Psoas muscle (tissue), 8 donors: ENCODE measurements around the gene GH2. TPM values are rescaled to one million over a fixed set of nuclear protein-coding genes. Genes with fewer than 3 reads are reported as not detected.
"Not testable (repeated sequence)": the region's sequence is repeated elsewhere in the genome, so short reads cannot be mapped to it uniquely, and the experiment has no call there.

Source experiments
- ATAC-seq, 4 donors: fragments of 200-7000 bp; cut with Tn5 transposase; one replicate each; pipeline ENCODE4 v1.9.1; 2020; ENCODE audit warnings: moderate library complexity in 3 of 4, mild to moderate bottlenecking in 2 of 4
- DNase-seq, 2 donors: peaks; one replicate each; pipeline ENCODE4 v3.0.0-alpha.2; 2020
- H3K27ac ChIP-seq: fragments of 200-600 bp; one replicate; pipeline ENCODE4 v1.8.0; 2022
- H3K27me3 ChIP-seq, 3 donors: fragments of 200-600 bp in 1 of 3; one replicate each; pipeline versions ENCODE4 v1.6.1 to v1.8.0; 2013 to 2022; ENCODE audit warnings: low read length in 2 of 3, mild to moderate bottlenecking in 2 of 3, moderate library complexity in 1 of 3; ENCODE audit not compliant: insufficient read depth in 3 of 3
- H3K36me3 ChIP-seq, 2 donors: fragments of 200-600 bp in 1 of 2; one replicate each; pipeline versions ENCODE4 v1.6.1 to v1.8.0; 2013 to 2022; ENCODE audit warnings: low read depth in 1 of 2, mild to moderate bottlenecking in 1 of 2, moderate library complexity in 1 of 2; ENCODE audit not compliant: insufficient read depth in 1 of 2
- H3K4me1 ChIP-seq: fragments of 200-600 bp; one replicate; pipeline ENCODE4 v1.8.0; 2022
- H3K4me3 ChIP-seq: fragments of 200-600 bp; one replicate; pipeline ENCODE4 v1.8.0; 2022; ENCODE audit warnings: mild to moderate bottlenecking
- H3K9me3 ChIP-seq: fragments of 200-600 bp; one replicate; pipeline ENCODE4 v1.8.0; 2022
- CTCF ChIP-seq: fragments of 200-600 bp; IDR thresholded peaks from one replicate; pipeline ENCODE4 v1.8.0; 2022; ENCODE audit warnings: antibody characterized with exemption
- WGBS, 3 donors: extraction: QIAGEN DNeasy Blood & Tissue Kit; methylation state at CpG; one replicate each; pipeline versions ENCODE4 v1.1.6 to v1.1.7; 2013; 5-methylcytosine and 5-hydroxymethylcytosine counted together
- intact Hi-C, 2 donors: fragments of 100-400 bp; cut with DNase I; formaldehyde crosslinking; loops; one replicate each; pipeline versions ENCODE4 v1.11.0 to v1.14.2; 2022
- polyA plus RNA-seq, 3 donors: library from polyadenylated mRNA; stranded (reverse); fragments of 200-250 nt; gene quantifications; one replicate each; pipeline ENCODE4 v1.2.3, GENCODE V29; 2013
- total RNA-seq, 4 donors: library from RNA; stranded (reverse); fragmentation: NEBNext Ultra II Directional in 2 of 4; extraction: Animal tissue kit (Norgen Biotek cat#: 25700) in 2 of 4; gene quantifications; one replicate each; pipeline versions ENCODE4 v1.2.1 to v1.2.4, GENCODE V29; 2021 to 2023
- donor health status: healthy with polysubstance abuse.
- donor health status: DM: no; HTN: no; CAD: no; lungs with moderate emphysema.
- donor health status: Bipolar disorder and iron deficiency.
- donor health status: healthy.
- donor health status: DM: yes; HTN: yes; CAD: no.
- donor health status: DM: no; HTN: no; CAD: no.
- donor health status: DM: no; HTN: no; CAD: no.
- donor health status: DM: yes; HTN: yes; CAD: no.

GH2 gene
- total and polyA plus RNA-seq, 7 donors: not detected

- H3K9me3 ChIP-seq, H3K36me3 ChIP-seq, ATAC-seq, DNase-seq, H3K4me3 ChIP-seq, H3K27ac ChIP-seq, intact Hi-C loops, H3K27me3 ChIP-seq, H3K4me1 ChIP-seq: not testable (repeated sequence)
- 81 to 86% (median 83%) methylated on average over 5 to 7 of the region's 7 CpGs for WGBS, 3 donors
Measured at GRCh38 chr17:63873577-63873976, 8.2 kb downstream of the GH2 start, which contains the start of gene CSH2. Gene CSH2 (minus strand): TSS chr17:63873677. CDS start chr17:63873614, 63 bp downstream.

GRCh38 chr17:63871646-63872365 lies 9.9 kb downstream of the GH2 start:
- DNase-seq, H3K36me3 ChIP-seq, H3K9me3 ChIP-seq, H3K4me1 ChIP-seq, intact Hi-C loops, H3K27me3 ChIP-seq, H3K27ac ChIP-seq, ATAC-seq, H3K4me3 ChIP-seq: not testable (repeated sequence)
- 93 to 96% (median 93%) methylated on average over 10 to 14 of the region's 15 CpGs for WGBS, 3 donors

- WGBS, 3 donors: 87 to 91% (median 89%) methylated on average over 4 of the region's 4 CpGs
- H3K27ac ChIP-seq, H3K9me3 ChIP-seq, intact Hi-C loops, H3K4me1 ChIP-seq, H3K36me3 ChIP-seq, DNase-seq, ATAC-seq, H3K4me3 ChIP-seq, H3K27me3 ChIP-seq: not testable (repeated sequence)
Measured at GRCh38 chr17:63870292-63870665, 11.5 kb downstream of the GH2 start.

GRCh38 chr17:63869491-63870291 lies 12.1 kb downstream of the GH2 start:
- ATAC-seq, DNase-seq, H3K36me3 ChIP-seq: not testable (repeated sequence)

GRCh38 chr17:63866625-63867024 lies 15.1 kb downstream of the GH2 start:
- peak in 1 of 4 donors; percentile 48 for ATAC-seq
- H3K36me3 ChIP-seq, H3K27me3 ChIP-seq, H3K27ac ChIP-seq, intact Hi-C loops, H3K4me3 ChIP-seq, H3K4me1 ChIP-seq, H3K9me3 ChIP-seq: not testable (repeated sequence)
- 76 to 81% (median 76%) methylated on average over 5 to 7 of the region's 7 CpGs for WGBS, 3 donors
- DNase-seq: peak in 1 of 2 donors; percentile 22

More at GRCh38 chr17:63869491-63870291, 12.1 kb downstream of the GH2 start:
- H3K9me3 ChIP-seq, H3K4me1 ChIP-seq, H3K27ac ChIP-seq, intact Hi-C loops, H3K4me3 ChIP-seq, H3K27me3 ChIP-seq: not testable (repeated sequence)
- WGBS, 3 donors: 51 to 60% (median 57%) methylated on average over 9 of the region's 9 CpGs

GRCh38 chr17:63859257-63859656 lies 22.5 kb downstream of the GH2 start:
- Histone ChIP-seq H3K27ac (no peak overlapping the region), H3K36me3 (no peaks in the 10 kb centered on the region), H3K4me3 (no peak overlapping the region), H3K27me3 (no peaks in the 10 kb centered on the region), H3K9me3 (no peaks in the 10 kb centered on the region), H3K4me1 (no peaks in the 10 kb centered on the region)
- intact Hi-C loops: no loop called here
- no peak for TF ChIP-seq CTCF
- WGBS, 3 donors: 79 to 83% (median 80%) methylated on average over 3 of the region's 3 CpGs
- no peak for ATAC-seq
- peak in 1 of 2 donors; percentile 20 for DNase-seq

GRCh38 chr17:63856425-63856824 lies 25.3 kb downstream of the GH2 start:
- H3K4me3 ChIP-seq, H3K27ac ChIP-seq, ATAC-seq, H3K36me3 ChIP-seq, H3K27me3 ChIP-seq, H3K9me3 ChIP-seq, H3K4me1 ChIP-seq, intact Hi-C loops: not testable (repeated sequence)
- WGBS, 3 donors: 91 to 94% (median 92%) methylated on average over 8 of the region's 8 CpGs
- peak in 1 of 2 donors; percentile 18 for DNase-seq
